OCI-LY3 (cell line): ENCODE measurements around the gene CDC42BPA.

ENCODE experiments used
- EZH2phosphoT487 ChIP-seq: fragments of 200-600 bp; shearing (Covaris generic); IDR thresholded peaks from 2 replicates; pipeline ENCODE4 v1.6.1; 2018; ENCODE audit warnings: antibody characterized with exemption, mixed run types, low read depth
- TF ChIP-seq, protein P1 (sequence below): fragments of 200-600, 300-600 bp; sonication (generic); IDR thresholded peaks from 2 replicates; pipeline ENCODE4 v1.5.1; 2014; ENCODE audit warnings: antibody characterized with exemption, low read length, low read depth

DNA sequence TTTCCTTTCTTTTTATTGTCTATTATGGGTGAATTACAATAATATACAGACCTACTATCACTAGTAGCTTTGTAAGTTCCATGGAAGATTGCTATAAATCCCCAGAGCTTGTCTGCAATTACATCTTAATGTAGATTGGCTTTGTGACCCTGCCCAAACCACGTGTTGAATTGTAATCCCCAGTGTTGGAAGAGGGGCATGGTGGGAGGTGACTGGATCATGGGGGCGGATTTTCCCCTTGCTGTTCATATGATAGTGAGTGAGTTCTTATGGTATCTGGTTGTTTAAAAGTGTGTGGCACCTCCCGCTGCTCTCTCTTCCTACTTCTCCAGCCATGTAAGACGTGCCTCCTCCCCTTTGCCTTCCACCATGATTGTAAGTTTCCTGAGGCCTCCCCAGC, 34.9 kb upstream of the CDC42BPA start:
- TF ChIP-seq, protein P1, sequence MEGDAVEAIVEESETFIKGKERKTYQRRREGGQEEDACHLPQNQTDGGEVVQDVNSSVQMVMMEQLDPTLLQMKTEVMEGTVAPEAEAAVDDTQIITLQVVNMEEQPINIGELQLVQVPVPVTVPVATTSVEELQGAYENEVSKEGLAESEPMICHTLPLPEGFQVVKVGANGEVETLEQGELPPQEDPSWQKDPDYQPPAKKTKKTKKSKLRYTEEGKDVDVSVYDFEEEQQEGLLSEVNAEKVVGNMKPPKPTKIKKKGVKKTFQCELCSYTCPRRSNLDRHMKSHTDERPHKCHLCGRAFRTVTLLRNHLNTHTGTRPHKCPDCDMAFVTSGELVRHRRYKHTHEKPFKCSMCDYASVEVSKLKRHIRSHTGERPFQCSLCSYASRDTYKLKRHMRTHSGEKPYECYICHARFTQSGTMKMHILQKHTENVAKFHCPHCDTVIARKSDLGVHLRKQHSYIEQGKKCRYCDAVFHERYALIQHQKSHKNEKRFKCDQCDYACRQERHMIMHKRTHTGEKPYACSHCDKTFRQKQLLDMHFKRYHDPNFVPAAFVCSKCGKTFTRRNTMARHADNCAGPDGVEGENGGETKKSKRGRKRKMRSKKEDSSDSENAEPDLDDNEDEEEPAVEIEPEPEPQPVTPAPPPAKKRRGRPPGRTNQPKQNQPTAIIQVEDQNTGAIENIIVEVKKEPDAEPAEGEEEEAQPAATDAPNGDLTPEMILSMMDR, result no peak
- no peak for TF ChIP-seq EZH2phosphoT487
